Kidney (tissue), 14 donors: Measurements from ENCODE around the gene SH3RF1. TPM values are rescaled to one million over a fixed set of nuclear protein-coding genes. Genes with fewer than 3 reads are reported as not detected.

Source experiments
- DNase-seq, 5 donors: peaks; one replicate each; pipeline ENCODE4 v3.0.0-alpha.2; 2013 to 2020
- FAIRE-seq: peaks from 2 replicates; lab custom pipeline; 2012; peaks lifted over from hg19 to GRCh38; lab: Jason Lieb, UNC
- H3K27ac ChIP-seq, 2 donors: one replicate each; pipeline ENCODE4 v1.7.0; 2013; ENCODE audit warnings: low read depth in 2 of 2, low read length in 2 of 2, inconsistent platforms in 1 of 2
- H3K27me3 ChIP-seq: one replicate; pipeline ENCODE4 v1.7.1; 2013; ENCODE audit warnings: low read length, inconsistent platforms; ENCODE audit not compliant: control insufficient read depth, insufficient read depth
- H3K36me3 ChIP-seq, 3 donors: one replicate each; pipeline versions ENCODE4 v1.7.0 to v1.7.1; 2013; ENCODE audit warnings: low read length in 3 of 3, control low read depth in 1 of 3, inconsistent platforms in 1 of 3; ENCODE audit not compliant: insufficient read depth in 3 of 3, control insufficient read depth in 2 of 3
- H3K4me1 ChIP-seq, 3 donors: one replicate each; pipeline versions ENCODE4 v1.7.0 to v1.7.1; 2013; ENCODE audit warnings: low read length in 3 of 3, inconsistent platforms in 1 of 3, low read depth in 1 of 3; ENCODE audit not compliant: control insufficient read depth in 2 of 3, insufficient read depth in 2 of 3
- H3K4me3 ChIP-seq, 3 donors: one replicate each; pipeline versions ENCODE4 v1.7.0 to v1.8.1; 2013; ENCODE audit warnings: low read length in 3 of 3, control low read depth in 1 of 3, inconsistent platforms in 1 of 3
- H3K9ac ChIP-seq, 3 donors: one replicate each; pipeline versions ENCODE4 v1.7.0 to v1.7.1; 2013; ENCODE audit warnings: low read length in 3 of 3, control low read depth in 1 of 3, inconsistent platforms in 1 of 3
- H3K9me3 ChIP-seq, 3 donors: one replicate each; pipeline versions ENCODE4 v1.7.0 to v1.7.1; 2013; ENCODE audit warnings: low read length in 3 of 3, control low read depth in 1 of 3, inconsistent platforms in 1 of 3; ENCODE audit not compliant: control insufficient read depth in 2 of 3, insufficient read depth in 1 of 3
- CTCF ChIP-seq: IDR thresholded peaks from 3 replicates; pipeline ENCODE4 v1.5.1; 2012; ENCODE audit warnings: mild to moderate bottlenecking, moderate library complexity, borderline replicate concordance; ENCODE audit not compliant: insufficient read depth; ENCODE audit errors: extremely low read depth
- intact Hi-C: fragments of 100-400 bp; cut with DNase I; formaldehyde crosslinking; loops from one replicate; pipeline ENCODE4 v1.11.1; 2022
- polyA plus RNA-seq: library from polyadenylated mRNA; stranded (reverse); fragments of 350-450 nt; fragmentation: Illumina TruSeq; extraction: RNeasy Lipid Tissue Mini Kit (QIAGEN cat#74804); gene quantifications from one replicate; pipeline ENCODE4 v1.2.3, GENCODE V29; 2014; ENCODE audit warnings: low read depth, low replicate concordance; ENCODE audit not compliant: insufficient read depth
- total RNA-seq: library from RNA; stranded (reverse); fragmentation: NEBNext Ultra II Directional; extraction: Animal tissue kit (Norgen Biotek cat#: 25700); gene quantifications from one replicate; pipeline ENCODE4 v1.2.1, GENCODE V29; 2021
- donor health status: control.
- donor health status: control.
- donor health status: control.
- donor health status: control.
- donor health status: control.
- donor health status: DM: yes; HTN: yes; CAD: no.
- donor health status: Normal renal cell carcinoma (clear cell type).

The SH3RF1 gene
- total and polyA plus RNA-seq, 2 donors from 2014 or later, result 8.2 to 35.7 TPM

GRCh38 chr4:169098969-169099690, 171.6 kb downstream of the SH3RF1 start:
- no peak overlapping the region for H3K4me3 ChIP-seq
- H3K4me1 ChIP-seq, result peaks cover 0 to 12% (median 10%) of the 10 kb centered on the region in 3 donors
- TF ChIP-seq CTCF, result no peak
- H3K36me3 ChIP-seq, result peaks cover 7 to 15% (median 14%) of the 10 kb centered on the region in 3 donors
- H3K9ac ChIP-seq, result no peak overlapping the region
- intact Hi-C loops, result no loop called here
- H3K9me3 ChIP-seq, result no peaks in the 10 kb centered on the region
- H3K27me3 ChIP-seq, result no peaks in the 10 kb centered on the region
- DNase-seq, result no peak
- peak overlapping the region in 1 of 2 donors; percentile 19 for H3K27ac ChIP-seq
- FAIRE-seq, result no peak

- Histone ChIP-seq H3K27ac (peak overlapping the region; percentile 19 to 26), H3K4me3 (no peak overlapping the region), H3K9me3 (no peaks in the 10 kb centered on the region), H3K4me1 (peaks cover 0 to 12% (median 8%) of the 10 kb centered on the region in 3 donors), H3K9ac (no peak overlapping the region), H3K36me3 (peaks cover 7 to 15% (median 14%) of the 10 kb centered on the region in 3 donors), H3K27me3 (no peaks in the 10 kb centered on the region)
- DNase-seq, result no peak
- intact Hi-C loops, result no loop called here
- no peak for FAIRE-seq
- no peak for TF ChIP-seq CTCF
Measured at GRCh38 chr4:169098532-169098931, 172.2 kb downstream of the SH3RF1 start.

DNA sequence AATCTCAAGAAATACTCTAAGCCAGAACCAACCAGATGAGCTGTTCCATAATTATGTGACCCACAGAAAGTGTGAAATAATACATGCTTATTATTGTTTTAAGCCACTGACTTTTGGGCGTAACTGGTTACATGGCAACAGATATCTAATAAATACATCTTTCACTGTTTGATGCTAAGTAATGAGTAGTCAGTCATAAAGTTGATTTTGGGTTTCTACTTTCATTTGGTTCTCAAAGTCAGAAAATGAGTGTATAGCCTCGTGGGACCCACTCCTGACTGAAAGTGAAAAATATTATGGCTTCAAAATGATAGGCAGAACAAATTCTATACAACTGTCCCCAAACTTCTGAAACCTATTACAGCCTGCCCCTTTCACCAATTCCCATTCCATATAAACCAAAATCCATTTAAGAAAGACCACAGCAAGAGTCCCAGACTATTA, 172.7 kb downstream of the SH3RF1 start:
- no peak for FAIRE-seq
- peak overlapping the region in 1 of 2 donors; percentile 26 for H3K27ac ChIP-seq
- H3K36me3 ChIP-seq, result peaks cover 7 to 15% (median 14%) of the 10 kb centered on the region in 3 donors

More for the DNA sequence above, 172.7 kb downstream of the SH3RF1 start:
- Histone ChIP-seq H3K4me3 (no peak overlapping the region), H3K9me3 (no peaks in the 10 kb centered on the region), H3K4me1 (peaks cover 0 to 12% (median 8%) of the 10 kb centered on the region in 3 donors), H3K9ac (no peak overlapping the region), H3K27me3 (no peaks in the 10 kb centered on the region)
- no peak for TF ChIP-seq CTCF
- intact Hi-C loops, result no loop called here
- no peak for DNase-seq
